Osteoblast (primary cell): ENCODE measurements around the gene GRM7. TPM values are rescaled to one million over a fixed set of nuclear protein-coding genes. Genes with fewer than 3 reads are reported as not detected.

ENCODE experiments used
- DNase-seq: peaks from one replicate; pipeline ENCODE4 v3.0.0; 2011; ENCODE audit warnings: low spot score, mixed read lengths; ENCODE audit not compliant: insufficient read length; ENCODE audit errors: missing footprints
- H2AFZ ChIP-seq: 2 replicates; pipeline ENCODE4 v1.6.0; 2011; ENCODE audit warnings: mild to moderate bottlenecking, low read length
- H3K27ac ChIP-seq: 2 replicates; pipeline ENCODE4 v1.5.1; 2011; ENCODE audit warnings: mild to moderate bottlenecking, low read depth, low read length, moderate library complexity
- H3K27me3 ChIP-seq: 2 replicates; pipeline ENCODE4 v1.6.0; 2012; ENCODE audit warnings: mild to moderate bottlenecking, control low read depth, inconsistent platforms, low read length, moderate library complexity; ENCODE audit not compliant: insufficient read depth
- H3K36me3 ChIP-seq: 2 replicates; pipeline ENCODE4 v1.5.1; 2011; ENCODE audit warnings: mild to moderate bottlenecking, low read length, control low read depth, moderate library complexity; ENCODE audit not compliant: insufficient read depth
- H3K4me1 ChIP-seq: 2 replicates; pipeline ENCODE4 v1.5.1; 2011; ENCODE audit warnings: mild to moderate bottlenecking, low read length, control low read depth, moderate library complexity; ENCODE audit not compliant: insufficient read depth
- H3K4me2 ChIP-seq: 2 replicates; pipeline ENCODE4 v1.6.0; 2011; ENCODE audit warnings: mild to moderate bottlenecking, low read length; ENCODE audit not compliant: insufficient read depth
- H3K4me3 ChIP-seq: fragments of 200-600 bp; sonication (generic); 3 replicates; pipeline ENCODE4 v1.5.1; 2012; ENCODE audit warnings: mild to moderate bottlenecking, low read length, inconsistent platforms; ENCODE audit not compliant: insufficient read depth
- H3K79me2 ChIP-seq: 2 replicates; pipeline ENCODE4 v1.6.0; 2012; ENCODE audit warnings: mild to moderate bottlenecking, low read length, control low read depth, inconsistent platforms; ENCODE audit not compliant: insufficient read depth
- H3K9me3 ChIP-seq: 2 replicates; pipeline ENCODE4 v1.5.1; 2011; ENCODE audit warnings: low read depth, low read length, control low read depth
- H4K20me1 ChIP-seq: 2 replicates; pipeline ENCODE4 v1.6.0; 2012; ENCODE audit warnings: mild to moderate bottlenecking, low read length, control low read depth; ENCODE audit not compliant: insufficient read depth
- total RNA-seq: library from RNA; depleted of rRNA; stranded (reverse); fragments of >200 nt; gene quantifications from 2 replicates; pipeline ENCODE4 v1.2.3, GENCODE V29; 2012
- TF ChIP-seq, protein P1 (sequence below): IDR thresholded peaks from 2 replicates; pipeline ENCODE4 v1.5.1; 2011; ENCODE audit warnings: mild to moderate bottlenecking, low read depth, low read length, moderate library complexity; ENCODE audit errors: extremely low read depth

The GRM7 gene
- total RNA-seq, 1 donor, result not detected

DNA sequence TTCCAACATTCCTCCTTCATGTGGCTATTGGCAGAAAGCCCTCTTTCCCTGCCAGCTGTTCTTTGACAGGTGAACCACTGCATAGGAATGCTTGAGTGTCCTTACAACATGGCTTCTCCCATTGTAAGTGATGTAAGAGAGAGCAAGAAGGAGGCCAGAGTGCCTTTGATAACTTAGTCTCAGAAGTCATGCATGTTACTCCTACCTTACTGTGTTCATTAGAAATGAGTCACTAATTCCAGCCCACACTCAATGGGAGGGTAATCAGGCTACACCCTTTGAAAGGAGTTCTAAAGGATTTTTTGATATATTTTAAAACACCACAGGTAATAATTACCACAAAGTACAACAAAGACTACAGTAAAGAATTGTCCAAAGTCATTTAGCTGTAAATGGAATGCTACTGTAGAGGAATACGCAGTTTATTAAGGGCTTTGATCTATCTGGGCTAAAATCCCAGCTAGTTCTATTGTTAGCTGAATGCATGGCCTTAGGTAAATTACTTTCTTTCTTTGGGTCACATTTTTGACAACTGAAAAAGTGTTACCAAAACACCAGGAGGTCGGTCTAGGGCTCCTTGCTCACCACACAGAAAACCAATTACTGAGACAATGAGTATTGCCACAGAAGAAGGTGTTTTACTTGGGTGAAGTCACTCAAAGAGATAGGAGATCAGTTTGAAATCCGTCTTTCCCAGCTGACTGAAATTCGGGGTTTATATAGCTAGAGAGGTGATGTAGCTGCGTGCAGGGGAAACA lies 154.9 kb downstream of the GRM7 start:
- no peak overlapping the region for H3K4me3 ChIP-seq
- no peaks in the 10 kb centered on the region for H3K4me1 ChIP-seq
- no peaks in the 10 kb centered on the region for H4K20me1 ChIP-seq
- H2AFZ ChIP-seq, result no peak overlapping the region
- DNase-seq, result no peak
- H3K27me3 ChIP-seq, result no peaks in the 10 kb centered on the region
- no peak overlapping the region for H3K27ac ChIP-seq
- no peaks in the 10 kb centered on the region for H3K79me2 ChIP-seq
- H3K4me2 ChIP-seq, result no peak overlapping the region
- peaks cover 2% of the 10 kb centered on the region for H3K9me3 ChIP-seq
- TF ChIP-seq, protein P1, sequence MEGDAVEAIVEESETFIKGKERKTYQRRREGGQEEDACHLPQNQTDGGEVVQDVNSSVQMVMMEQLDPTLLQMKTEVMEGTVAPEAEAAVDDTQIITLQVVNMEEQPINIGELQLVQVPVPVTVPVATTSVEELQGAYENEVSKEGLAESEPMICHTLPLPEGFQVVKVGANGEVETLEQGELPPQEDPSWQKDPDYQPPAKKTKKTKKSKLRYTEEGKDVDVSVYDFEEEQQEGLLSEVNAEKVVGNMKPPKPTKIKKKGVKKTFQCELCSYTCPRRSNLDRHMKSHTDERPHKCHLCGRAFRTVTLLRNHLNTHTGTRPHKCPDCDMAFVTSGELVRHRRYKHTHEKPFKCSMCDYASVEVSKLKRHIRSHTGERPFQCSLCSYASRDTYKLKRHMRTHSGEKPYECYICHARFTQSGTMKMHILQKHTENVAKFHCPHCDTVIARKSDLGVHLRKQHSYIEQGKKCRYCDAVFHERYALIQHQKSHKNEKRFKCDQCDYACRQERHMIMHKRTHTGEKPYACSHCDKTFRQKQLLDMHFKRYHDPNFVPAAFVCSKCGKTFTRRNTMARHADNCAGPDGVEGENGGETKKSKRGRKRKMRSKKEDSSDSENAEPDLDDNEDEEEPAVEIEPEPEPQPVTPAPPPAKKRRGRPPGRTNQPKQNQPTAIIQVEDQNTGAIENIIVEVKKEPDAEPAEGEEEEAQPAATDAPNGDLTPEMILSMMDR, result no peak
- no peaks in the 10 kb centered on the region for H3K36me3 ChIP-seq

- TF ChIP-seq, protein P1, result no peak
- no peak overlapping the region for H2AFZ ChIP-seq
- no peaks in the 10 kb centered on the region for H3K79me2 ChIP-seq
- H3K36me3 ChIP-seq, result no peaks in the 10 kb centered on the region
- H3K4me3 ChIP-seq, result no peak overlapping the region
- no peak overlapping the region for H3K27ac ChIP-seq
- H3K4me2 ChIP-seq, result no peak overlapping the region
- no peaks in the 10 kb centered on the region for H3K4me1 ChIP-seq
- no peaks in the 10 kb centered on the region for H4K20me1 ChIP-seq
- H3K27me3 ChIP-seq, result no peaks in the 10 kb centered on the region
- no peak for DNase-seq
- H3K9me3 ChIP-seq, result peaks cover 3% of the 10 kb centered on the region
These were observed 164.8 kb downstream of the GRM7 start for GRCh38 chr3:7025581-7026300.

GRCh38 chr3:7029562-7029961 lies 168.6 kb downstream of the GRM7 start:
- H3K4me2 ChIP-seq, result no peak overlapping the region
- no peaks in the 10 kb centered on the region for H4K20me1 ChIP-seq
- TF ChIP-seq, protein P1, result no peak
- H3K4me1 ChIP-seq, result no peaks in the 10 kb centered on the region
- H3K27ac ChIP-seq, result no peak overlapping the region
- H3K9me3 ChIP-seq, result peaks cover 2% of the 10 kb centered on the region
- H3K27me3 ChIP-seq, result no peaks in the 10 kb centered on the region
- H3K36me3 ChIP-seq, result no peaks in the 10 kb centered on the region
- H3K4me3 ChIP-seq, result no peak overlapping the region
- DNase-seq, result no peak
- H2AFZ ChIP-seq, result no peak overlapping the region
- no peaks in the 10 kb centered on the region for H3K79me2 ChIP-seq

GRCh38 chr3:7038394-7038793 lies 177.5 kb downstream of the GRM7 start:
- H3K4me2 ChIP-seq, result no peak overlapping the region
- TF ChIP-seq, protein P1, result no peak

More at GRCh38 chr3:7038394-7038793, 177.5 kb downstream of the GRM7 start:
- Histone ChIP-seq H3K9me3 (peaks cover 11% of the 10 kb centered on the region), H3K27ac (no peak overlapping the region), H3K79me2 (no peaks in the 10 kb centered on the region), H3K27me3 (no peaks in the 10 kb centered on the region), H3K36me3 (no peaks in the 10 kb centered on the region), H3K4me3 (no peak overlapping the region), H4K20me1 (no peaks in the 10 kb centered on the region), H3K4me1 (no peaks in the 10 kb centered on the region), H2AFZ (no peak overlapping the region)
- no peak for DNase-seq
